GM19035 (cell line): ENCODE results near the gene TMEM233.
"Not testable (repeated sequence)": the region's sequence is repeated elsewhere in the genome, so short reads cannot be mapped to it uniquely, and the experiment has no call there.

ENCODE experiments used
- ATAC-seq: cut with Tn5 transposase; IDR thresholded peaks from one replicate; pipeline ENCODE4 v1.9.1; 2021; ENCODE audit not compliant: unreplicated experiment

TMEM233 gene

DNA sequence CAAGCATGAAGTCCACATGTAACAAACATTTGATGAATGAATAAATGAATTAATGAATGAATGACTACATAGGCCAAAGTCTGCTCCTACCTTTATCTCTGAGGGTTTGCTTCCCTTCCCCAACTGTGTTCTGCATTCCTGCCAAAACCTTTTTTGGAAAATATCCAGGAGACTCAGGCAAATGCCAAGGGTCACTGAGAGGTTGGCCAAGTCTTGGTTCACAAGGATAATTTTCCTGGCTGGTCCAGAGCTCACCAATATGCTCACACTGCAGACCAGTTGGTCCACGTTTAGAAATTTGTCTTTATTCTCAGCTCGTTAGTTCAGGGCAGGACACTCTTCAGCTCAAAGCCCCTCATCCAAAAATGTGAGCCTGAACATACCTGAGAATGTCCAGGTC lies 10.2 kb downstream of the TMEM233 start:
- ATAC-seq: no peak

DNA sequence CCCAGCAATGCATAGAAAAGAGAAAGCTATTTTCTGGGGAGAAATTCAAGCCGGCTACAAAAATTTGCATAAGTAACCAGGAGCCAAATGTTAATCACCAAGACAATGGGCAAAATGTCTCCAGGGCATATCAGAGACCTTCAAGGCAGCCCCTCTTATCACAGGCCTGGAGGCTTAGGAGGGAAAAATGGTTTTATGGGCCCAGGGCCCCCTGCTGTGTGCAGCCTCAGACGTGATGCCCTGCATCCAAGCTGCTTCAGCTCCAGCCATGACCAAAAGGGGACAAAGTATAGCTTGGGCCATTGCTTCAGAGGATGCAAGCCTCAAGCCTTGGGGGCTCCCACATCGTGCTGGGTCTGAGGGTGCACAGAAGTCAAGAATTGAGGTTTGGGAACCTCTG lies 15.8 kb downstream of the TMEM233 start:
- no peak for ATAC-seq

- no peak for ATAC-seq
Measured at GRCh38 chr12:119613319-119613936, 19.9 kb downstream of the TMEM233 start.

- ATAC-seq: no peak
Measured at GRCh38 chr12:119614705-119615104, 21.1 kb downstream of the TMEM233 start.

DNA sequence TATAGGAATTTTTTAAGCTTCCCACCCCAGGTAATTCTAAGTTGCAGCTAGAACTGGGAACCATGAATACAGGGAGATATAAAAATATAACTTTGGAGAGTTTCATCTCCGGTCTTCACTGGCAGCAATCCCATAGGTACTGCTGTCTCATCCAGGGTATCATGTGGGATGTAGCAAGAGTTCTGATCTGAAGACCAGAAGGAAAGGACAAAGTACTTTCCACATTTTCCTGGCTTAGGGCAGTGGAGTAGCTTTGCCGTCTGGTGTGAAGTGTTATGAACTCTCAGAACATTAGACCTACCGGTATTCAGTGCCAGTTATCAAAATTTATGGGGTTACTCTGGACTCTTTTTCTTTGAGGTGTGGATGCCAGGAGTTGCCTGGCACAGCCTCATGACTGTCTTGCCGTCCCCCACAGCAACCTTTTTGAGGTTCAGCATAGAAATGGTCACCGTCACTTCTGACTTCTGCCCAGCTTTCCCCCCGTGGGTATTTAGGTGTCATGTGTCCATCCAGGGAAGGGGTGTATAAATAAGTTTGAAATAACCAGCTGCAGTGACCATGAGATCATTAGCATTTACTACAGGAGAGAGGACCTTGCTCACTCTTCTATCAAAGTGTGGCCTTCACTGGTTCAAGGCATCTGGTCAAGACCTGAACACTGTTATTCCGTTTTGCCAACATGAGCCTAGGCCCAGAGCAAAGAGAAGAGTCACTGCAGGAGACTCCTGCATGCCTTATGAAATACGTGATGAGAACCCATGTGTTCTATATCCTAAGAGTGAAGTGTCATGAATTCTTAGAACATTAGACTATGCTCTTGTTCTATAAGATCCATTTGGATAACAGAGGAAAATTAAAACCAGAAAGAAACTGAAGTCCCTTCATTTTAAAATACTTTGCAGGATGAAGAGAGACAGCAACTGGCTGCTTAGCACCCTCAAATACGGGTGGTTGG lies 22.2 kb downstream of the TMEM233 start:
- no peak for ATAC-seq

- ATAC-seq: not testable (repeated sequence)
Measured at GRCh38 chr12:119618328-119618896, 24.8 kb downstream of the TMEM233 start.

DNA sequence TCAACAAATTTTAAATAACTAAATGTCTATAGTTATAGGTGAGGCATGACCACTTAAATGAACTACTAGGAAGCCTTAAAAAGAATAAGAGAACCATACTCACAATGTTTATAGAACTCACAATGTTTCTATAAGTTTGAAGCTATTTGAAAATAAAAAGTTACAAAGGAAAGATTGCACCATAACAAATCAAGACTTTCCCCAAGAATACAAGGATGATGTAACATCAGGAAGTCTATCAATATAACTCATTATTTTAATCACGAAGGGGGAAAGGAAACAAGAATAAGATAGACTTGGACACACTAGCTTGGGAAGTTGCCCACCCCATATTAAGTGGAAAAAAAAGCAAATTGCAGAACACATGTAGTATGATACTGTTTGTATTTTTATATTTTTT lies 26.9 kb downstream of the TMEM233 start:
- ATAC-seq: no peak

GRCh38 chr12:119621878-119622277 lies 28.3 kb downstream of the TMEM233 start:
- no peak for ATAC-seq

GRCh38 chr12:119624966-119625365 lies 31.4 kb downstream of the TMEM233 start:
- no peak for ATAC-seq

DNA sequence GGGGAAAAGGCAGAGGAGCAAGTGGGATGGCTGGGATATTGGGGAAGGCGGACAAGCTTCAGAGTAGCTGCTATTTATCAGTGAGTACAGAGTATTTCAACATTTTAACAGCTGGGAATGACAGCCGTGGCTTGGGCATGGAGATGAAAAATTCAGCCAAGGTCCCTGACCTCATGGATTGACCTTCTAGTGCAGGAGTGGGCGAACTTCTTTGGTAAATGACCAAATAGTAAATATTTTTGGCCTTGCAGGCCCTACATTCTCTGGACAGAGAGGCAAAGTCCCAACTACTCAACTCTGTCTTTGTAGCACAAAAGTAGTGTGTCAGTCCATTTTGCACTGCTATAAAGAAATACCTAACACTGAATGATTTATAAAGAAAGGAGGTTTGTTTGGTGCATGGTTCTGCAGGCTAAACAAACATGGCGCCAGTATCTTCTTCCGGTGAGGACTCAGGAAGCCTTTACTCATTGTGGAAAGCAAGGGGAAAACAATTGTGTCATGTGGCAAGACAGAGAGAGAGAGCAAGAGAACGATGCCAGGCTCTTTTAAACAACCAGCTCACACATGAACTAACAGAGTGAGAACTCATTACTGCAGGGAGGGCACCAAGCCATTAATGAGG lies 33.6 kb downstream of the TMEM233 start:
- no peak for ATAC-seq

DNA sequence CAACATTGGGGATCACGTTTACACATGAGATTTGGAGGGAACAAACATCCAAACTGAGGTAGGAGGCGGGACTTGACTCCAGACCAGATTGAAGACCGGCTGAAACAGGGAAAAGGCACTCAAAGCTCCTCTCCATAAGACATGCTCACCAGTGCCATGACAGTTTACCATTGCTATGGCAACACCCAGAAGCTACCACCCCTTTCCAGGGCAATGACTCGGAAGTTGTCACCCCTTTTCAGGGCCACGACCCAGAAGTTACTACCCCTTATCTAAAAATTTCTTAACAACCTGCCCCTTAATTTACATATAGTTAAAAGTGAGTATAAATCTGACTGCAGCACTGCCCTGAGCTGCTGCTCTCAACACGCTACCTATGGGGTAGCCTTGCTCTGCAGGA lies 34.1 kb downstream of the TMEM233 start:
- ATAC-seq: no peak

- no peak for ATAC-seq
Measured at GRCh38 chr12:119630223-119630780, 36.7 kb downstream of the TMEM233 start.

DNA sequence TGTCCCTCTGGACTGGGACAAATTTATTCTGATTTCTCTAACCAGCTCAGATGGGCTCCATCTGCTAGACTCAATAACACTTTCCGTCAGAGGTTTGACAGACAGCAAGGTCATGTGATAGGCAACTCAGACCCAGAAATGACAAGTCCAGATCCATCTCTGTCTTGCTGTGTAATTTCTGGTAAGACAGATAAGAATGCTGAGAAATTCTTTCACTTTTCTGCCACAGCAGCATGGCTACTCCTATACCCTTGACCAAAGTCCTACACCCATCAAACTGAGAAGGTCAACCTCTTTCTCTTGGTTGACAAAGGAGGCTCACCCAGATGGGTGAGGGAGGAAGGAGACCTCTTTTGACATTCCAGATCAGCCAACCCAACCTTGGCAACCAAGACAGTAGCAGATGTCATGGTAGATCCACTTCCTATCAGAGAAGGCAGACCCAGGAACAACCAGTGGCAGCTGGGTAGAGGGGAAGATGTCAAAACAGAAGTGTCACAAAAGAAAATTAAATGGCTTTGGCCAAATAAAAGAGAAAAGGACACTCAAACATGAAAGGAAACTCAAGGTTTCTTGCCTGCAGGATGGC lies 37.5 kb downstream of the TMEM233 start:
- ATAC-seq: no peak

DNA sequence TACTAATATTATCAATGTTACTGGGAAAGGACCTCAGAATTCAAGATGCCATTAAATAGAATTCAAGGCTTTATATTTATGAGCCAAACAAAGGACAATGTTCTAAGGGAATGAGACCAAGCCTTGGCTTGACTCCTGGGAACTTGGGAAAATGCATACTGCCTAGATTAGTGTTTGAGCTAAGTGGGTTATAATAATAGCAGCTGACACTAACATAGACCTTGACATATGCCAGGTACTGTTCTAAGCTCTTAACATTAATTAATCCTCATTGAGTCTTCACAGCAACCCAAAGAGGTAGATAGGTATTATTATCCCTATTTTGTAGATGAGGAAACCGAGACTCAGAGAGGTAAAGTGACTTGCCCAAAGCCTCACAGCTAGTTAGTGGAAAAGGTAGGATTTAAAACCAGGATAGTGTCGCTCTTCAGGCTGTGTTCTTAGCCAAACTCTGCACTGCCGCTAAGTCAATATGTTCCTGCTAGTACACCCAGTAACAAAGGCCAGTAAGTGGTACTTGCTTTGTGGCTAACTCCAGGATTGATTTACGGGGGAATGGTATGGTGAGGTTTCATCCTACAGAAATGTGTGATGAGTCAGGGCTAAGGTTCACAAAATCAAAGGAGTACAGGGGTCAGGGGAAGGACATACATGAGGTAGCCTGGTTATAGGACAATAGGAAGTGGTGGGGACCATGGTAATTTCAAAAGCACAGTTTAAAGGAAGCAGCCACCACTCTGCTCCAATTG lies 38.5 kb downstream of the TMEM233 start:
- ATAC-seq: no peak

DNA sequence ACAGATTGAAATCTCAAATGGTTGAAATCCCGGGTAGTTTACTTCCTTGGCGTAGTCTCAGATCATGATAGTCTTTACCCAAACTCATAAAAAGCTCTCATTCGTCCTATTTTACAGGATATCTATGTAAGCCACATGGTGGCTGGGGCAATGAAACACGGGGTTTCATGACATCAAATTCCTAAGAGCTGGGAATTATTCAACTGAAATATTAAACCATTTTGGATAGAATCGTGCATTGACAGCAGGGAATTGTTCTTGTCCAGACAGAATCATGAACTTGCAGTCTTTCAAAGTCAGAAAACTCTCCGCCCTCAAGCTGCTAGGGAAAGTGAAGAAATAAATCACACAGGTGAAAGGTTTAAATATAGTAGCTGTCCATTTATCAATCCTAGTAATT lies 41.2 kb downstream of the TMEM233 start:
- no peak for ATAC-seq

- ATAC-seq: no peak
Measured at GRCh38 chr12:119642986-119643385, 49.4 kb downstream of the TMEM233 start.

DNA sequence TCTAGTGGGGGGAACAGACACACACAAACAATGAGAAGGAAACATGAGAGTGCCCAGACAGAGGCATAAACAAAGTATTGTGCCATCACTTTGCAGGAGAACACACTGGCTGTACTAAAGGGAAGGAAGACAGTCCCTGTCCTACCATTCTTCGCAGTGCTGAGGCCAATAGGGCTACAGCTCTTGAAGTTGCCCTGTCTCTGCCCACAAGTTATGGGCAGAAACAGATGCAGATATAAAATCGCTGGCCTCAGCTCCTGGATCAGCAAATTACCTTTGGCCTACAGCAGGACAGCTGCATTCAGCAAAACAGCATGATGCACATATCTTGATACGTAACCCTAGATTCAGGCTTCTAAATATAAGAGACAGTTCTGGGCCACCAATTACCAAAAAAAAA lies 51.4 kb downstream of the TMEM233 start:
- no peak for ATAC-seq

DNA sequence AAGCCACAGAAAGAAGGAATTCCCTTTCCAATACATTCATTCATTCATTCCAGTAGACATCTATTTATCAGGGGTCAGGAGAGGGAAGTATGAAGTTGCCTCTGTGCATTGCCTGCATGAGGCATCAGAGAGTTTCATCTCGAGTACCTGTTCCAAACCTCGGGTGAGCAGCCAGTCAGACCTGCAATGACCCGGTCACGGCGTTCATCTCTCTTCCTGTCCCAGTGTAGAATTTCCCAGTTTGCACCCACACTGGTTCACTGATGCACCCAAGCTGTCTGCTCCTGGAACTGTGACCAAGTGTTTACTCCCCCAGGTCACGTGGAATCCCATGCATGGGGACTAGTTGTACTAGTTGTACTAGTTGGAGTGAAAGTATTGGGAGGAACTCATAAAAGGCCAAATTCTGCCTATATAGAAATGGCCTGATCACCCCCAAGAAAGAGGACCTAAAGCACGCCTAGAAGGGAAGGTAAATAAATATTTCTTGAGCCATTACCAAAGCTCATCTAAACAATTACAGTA lies 52.0 kb downstream of the TMEM233 start:
- ATAC-seq: no peak

GRCh38 chr12:119649202-119649808 lies 55.7 kb downstream of the TMEM233 start:
- no peak for ATAC-seq

DNA sequence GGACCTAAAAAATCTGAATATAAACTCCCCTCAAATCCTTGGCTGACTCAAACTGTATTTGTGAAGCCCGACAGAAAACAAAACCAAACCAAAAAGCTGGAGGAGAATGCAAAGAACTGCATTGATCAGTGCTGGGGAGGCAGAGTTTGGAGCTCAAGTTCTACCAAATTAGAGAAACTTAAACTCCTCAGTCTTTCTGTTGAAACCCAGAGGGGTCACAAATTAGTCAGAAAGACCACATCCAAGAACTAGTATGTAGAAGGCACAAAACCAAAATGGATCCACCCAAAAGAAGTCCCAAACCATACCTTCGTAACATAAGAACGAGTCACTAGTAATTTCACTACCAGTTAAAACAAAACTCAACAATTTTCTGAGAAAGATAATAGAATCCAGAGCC lies 59.1 kb downstream of the TMEM233 start:
- no peak for ATAC-seq
